ENCODE measurements around the gene ZNF479.
"Not testable (repeated sequence)": the region's sequence is repeated elsewhere in the genome, so short reads cannot be mapped to it uniquely, and the experiment has no call there.

- TF ChIP-seq CTCF, POLR2A (IDR thresholded peaks at IDR 0.05): not testable (repeated sequence)
Observed at GRCh38 chr7:57132336-57132735, at the start of gene ZNF479.
